Sciatic nerve (tissue), 2 donors: ENCODE results near the gene GRIN2B. TPM values are rescaled to one million over a fixed set of nuclear protein-coding genes. Genes with fewer than 3 reads are reported as not detected.

Experiments
- ATAC-seq: fragments of 200-7000 bp; cut with Tn5 transposase; one replicate; pipeline ENCODE4 v1.9.1; 2020; ENCODE audit warnings: mild to moderate bottlenecking, moderate library complexity
- DNase-seq: peaks from one replicate; pipeline ENCODE4 v3.0.0-alpha.2; 2020; ENCODE audit warnings: low spot score
- intact Hi-C: fragments of 100-400 bp; cut with DNase I; formaldehyde crosslinking; loops from one replicate; pipeline ENCODE4 v1.14.2; 2022
- total RNA-seq: library from RNA; stranded (reverse); fragmentation: NEBNext Ultra II Directional; extraction: Animal tissue kit (Norgen Biotek cat#: 25700); gene quantifications from one replicate; pipeline ENCODE4 v1.2.1, GENCODE V29; 2021
- donor health status: DM: no; HTN: no; CAD: no.
- donor health status: DM: no; HTN: no; CAD: no.

The GRIN2B gene
- total RNA-seq, 1 donor from 2014 or later = 11.9 TPM

GRCh38 chr12:13962699-13963098 lies 18.7 kb downstream of the GRIN2B start:
- DNase-seq (no peak), ATAC-seq (no peak)
- intact Hi-C loops = no loop called here

GRCh38 chr12:13961971-13962370 lies 19.4 kb downstream of the GRIN2B start:
- DNase-seq (no peak), ATAC-seq (no peak)
- intact Hi-C loops = no loop called here

GRCh38 chr12:13959131-13959723 lies 22.2 kb downstream of the GRIN2B start:
- ATAC-seq (no peak), DNase-seq (no peak)
- intact Hi-C loops = no loop called here

DNA sequence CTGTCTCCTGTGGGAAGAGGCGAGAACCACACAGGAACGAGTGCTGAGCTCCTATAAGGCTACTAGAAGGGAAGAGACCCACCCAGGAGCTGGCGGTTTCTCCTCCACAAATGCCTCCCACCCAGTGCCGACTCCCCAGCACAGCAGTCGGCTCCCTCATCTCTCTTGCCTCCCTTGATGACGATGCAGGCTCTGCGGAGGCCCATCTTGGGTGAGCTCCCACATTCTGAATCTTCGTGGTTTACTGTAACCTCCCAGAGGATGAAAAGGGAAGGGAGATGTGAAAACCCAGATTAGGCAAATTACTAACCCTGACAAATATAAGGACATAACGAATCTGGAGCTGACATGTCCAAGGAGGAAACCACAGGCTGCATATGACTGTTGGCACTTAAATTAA lies 23.8 kb downstream of the GRIN2B start:
- intact Hi-C loops = no loop called here
- DNase-seq = no peak
- ATAC-seq = no peak

GRCh38 chr12:13956060-13956590 lies 25.3 kb downstream of the GRIN2B start:
- no peak for ATAC-seq
- intact Hi-C loops = no loop called here
- DNase-seq = no peak

- no peak for ATAC-seq
- DNase-seq = no peak
- intact Hi-C loops = no loop called here
These were observed 29.3 kb downstream of the GRIN2B start for GRCh38 chr12:13952096-13952495.

GRCh38 chr12:13950502-13950901 lies 30.9 kb downstream of the GRIN2B start:
- DNase-seq = no peak
- intact Hi-C loops = no loop called here
- peak; percentile 46 for ATAC-seq

- ATAC-seq (no peak), DNase-seq (no peak)
- intact Hi-C loops = no loop called here
These were observed 32.8 kb downstream of the GRIN2B start for GRCh38 chr12:13948621-13949020.

- DNase-seq (no peak), ATAC-seq (no peak)
- intact Hi-C loops = no loop called here
These were observed 34.0 kb downstream of the GRIN2B start for GRCh38 chr12:13947276-13947946.

- intact Hi-C loops = no loop called here
- no peak for ATAC-seq
- no peak for DNase-seq
These were observed 35.8 kb downstream of the GRIN2B start for GRCh38 chr12:13945641-13946040.

DNA sequence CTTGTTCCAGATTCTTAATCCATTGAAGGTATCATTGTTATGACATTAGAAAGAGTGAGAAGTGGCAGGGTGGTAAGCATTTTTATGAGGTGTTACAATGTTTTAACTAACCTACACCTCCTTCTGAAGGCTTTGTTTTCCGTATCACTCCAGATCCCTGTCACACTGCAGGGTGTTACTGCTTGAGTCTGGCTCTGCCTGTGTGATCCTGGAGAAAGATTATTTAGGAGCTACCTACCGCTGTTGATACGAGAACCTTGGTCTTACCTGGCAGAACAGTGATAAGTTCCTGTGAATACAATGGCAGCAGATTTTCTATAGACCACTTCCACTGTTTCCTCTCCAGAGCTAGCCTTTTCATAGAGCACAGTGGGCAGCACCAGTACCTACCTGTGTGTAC lies 36.2 kb downstream of the GRIN2B start:
- intact Hi-C loops = no loop called here
- no peak for DNase-seq
- no peak for ATAC-seq

GRCh38 chr12:13942826-13943225 lies 38.6 kb downstream of the GRIN2B start:
- no peak for ATAC-seq
- intact Hi-C loops = no loop called here

DNA sequence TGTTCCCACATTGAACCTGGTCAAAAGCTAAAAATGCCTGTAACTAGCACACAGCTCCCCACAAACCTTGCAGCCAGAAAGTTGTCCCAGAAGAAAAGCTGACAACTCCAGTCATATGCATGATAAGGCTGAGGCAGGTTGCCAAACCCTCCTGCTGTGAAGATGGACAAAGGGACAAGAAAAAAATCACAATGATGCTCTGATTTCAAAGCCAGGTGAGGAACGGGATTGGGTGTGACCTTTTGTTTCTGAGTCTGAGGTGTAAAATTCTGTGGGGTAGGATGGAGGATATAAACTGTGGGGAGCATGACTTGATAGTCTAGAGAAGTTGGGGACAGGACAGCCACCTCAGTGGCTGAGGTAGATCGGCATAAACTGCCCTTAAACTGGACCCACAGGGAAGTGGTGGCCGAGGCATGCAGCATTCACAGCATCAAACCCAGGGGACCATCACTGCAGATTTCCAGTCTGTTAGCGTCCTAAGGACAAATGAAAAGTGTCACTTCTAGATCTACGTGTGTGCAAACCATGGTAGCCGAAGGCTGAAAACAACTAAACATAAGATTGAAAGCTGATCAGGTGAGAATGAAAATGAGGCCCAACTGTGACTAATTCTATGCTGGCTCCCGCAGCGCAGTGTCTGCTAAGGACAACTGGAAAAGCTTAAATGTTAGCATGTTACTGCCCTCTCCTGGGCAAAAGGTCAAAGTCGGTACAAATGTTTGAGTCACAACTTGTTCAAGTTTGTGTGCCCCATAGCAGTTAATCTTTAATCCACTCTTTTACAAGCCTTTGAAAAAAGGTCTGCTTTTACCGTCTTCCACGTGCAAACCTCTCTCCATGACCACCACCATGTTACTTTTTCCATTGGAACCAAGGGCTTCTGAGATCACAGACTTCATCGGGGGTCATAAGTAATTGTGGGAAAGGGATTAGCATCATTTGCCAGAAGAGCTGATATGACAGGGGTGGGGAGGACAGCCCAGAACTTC lies 39.8 kb downstream of the GRIN2B start:
- no peak for DNase-seq
- no peak for ATAC-seq
- intact Hi-C loops = no loop called here

More at GRCh38 chr12:13942826-13943225, 38.6 kb downstream of the GRIN2B start:
- no peak for DNase-seq

DNA sequence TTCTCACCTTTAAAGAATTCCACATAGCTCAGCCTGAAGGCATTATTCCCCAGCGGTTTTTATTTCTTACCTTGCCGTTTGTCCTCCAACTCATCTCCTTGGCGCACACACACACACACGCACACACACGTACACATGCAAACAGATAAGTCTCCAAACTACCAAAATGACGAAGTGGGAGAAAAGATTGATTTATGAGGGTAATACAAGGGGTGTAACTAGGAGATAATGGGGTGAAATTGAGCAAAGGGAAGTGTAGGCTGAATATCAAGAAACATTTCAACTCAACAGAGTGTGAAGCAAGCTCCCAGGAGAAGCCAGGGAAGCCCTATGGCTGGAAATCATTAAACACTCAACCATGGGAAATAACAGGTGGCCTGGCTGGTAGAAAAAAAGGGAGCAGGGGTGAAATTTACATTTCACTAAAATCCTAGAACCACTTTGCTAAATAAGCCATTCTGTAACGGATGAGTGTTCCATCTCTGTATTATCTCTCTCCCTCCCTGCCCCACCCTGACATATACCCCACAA lies 41.0 kb downstream of the GRIN2B start:
- intact Hi-C loops = no loop called here
- no peak for DNase-seq
- ATAC-seq = no peak

- DNase-seq (no peak), ATAC-seq (no peak)
- intact Hi-C loops = no loop called here
These were observed 43.7 kb downstream of the GRIN2B start for GRCh38 chr12:13937735-13938134.

- intact Hi-C loops = no loop called here
- no peak for ATAC-seq
- no peak for DNase-seq
These were observed 46.2 kb downstream of the GRIN2B start for GRCh38 chr12:13935169-13935568.
